Endothelial cell of umbilical vein (primary cell): Measurements from ENCODE around the gene GCA. TPM values are rescaled to one million over a fixed set of nuclear protein-coding genes. Genes with fewer than 3 reads are reported as not detected.

Experiments
- BruUV-seq: library from RNA; stranded (reverse); fragments of 400-500 nt; replicated peaks from 2 replicates; lab custom pipeline; 2021; lab: Mats Ljungman, UMichigan
- CTCF ChIA-PET: fragments of 300-600, 350-600 bp; sonication (Branson Sonifier 250); formaldehyde crosslinking; loops from one replicate; lab custom pipeline; 2021; ENCODE audit warnings: antibody characterized with exemption, inconsistent platforms; lab: Charles Lee
- POLR2A ChIA-PET: fragments of 300-600, 350-600 bp; sonication (Branson Sonifier 250); formaldehyde crosslinking; loops from one replicate; lab custom pipeline; 2021; ENCODE audit warnings: antibody characterized with exemption, inconsistent platforms; lab: Charles Lee
- DNase-seq: peaks from one replicate; pipeline ENCODE4 v3.0.0-alpha.2; 2011; ENCODE audit warnings: low read depth, low spot score
- FAIRE-seq: peaks from 2 replicates; lab custom pipeline; 2011; peaks lifted over from hg19 to GRCh38; lab: Jason Lieb, UNC
- H2AFZ ChIP-seq: 2 replicates; pipeline ENCODE4 v1.6.0; 2012; ENCODE audit warnings: low read depth, low read length, control low read depth, inconsistent platforms
- H3K27ac ChIP-seq: 2 replicates; pipeline ENCODE4 v1.5.1; 2011; ENCODE audit warnings: low read depth, mild to moderate bottlenecking, control low read depth, low read length, moderate library complexity; ENCODE audit not compliant: insufficient read depth
- H3K27me3 ChIP-seq, 2 experiments: 2 replicates each; pipeline versions ENCODE4 v1.6.0 to v1.6.1; 2011; ENCODE audit warnings: low read length in 2 of 2, mixed read lengths in 1 of 2; ENCODE audit not compliant: control insufficient read depth in 2 of 2, insufficient read depth in 2 of 2
- H3K36me3 ChIP-seq, 2 experiments: 2 replicates in 1 of 2; 3 replicates in 1 of 2; pipeline ENCODE4 v1.5.1; 2011; ENCODE audit warnings: low read length in 2 of 2, mild to moderate bottlenecking in 1 of 2, moderate library complexity in 1 of 2; ENCODE audit not compliant: control insufficient read depth in 2 of 2, insufficient read depth in 2 of 2; ENCODE audit errors: extremely low read depth in 1 of 2
- H3K4me1 ChIP-seq: 3 replicates; pipeline ENCODE4 v1.5.1; 2011; ENCODE audit warnings: mild to moderate bottlenecking, low read length; ENCODE audit not compliant: control insufficient read depth, insufficient read depth; ENCODE audit errors: extremely low read depth
- H3K4me2 ChIP-seq: 2 replicates; pipeline ENCODE4 v1.6.1; 2011; ENCODE audit warnings: low read length, control low read depth, mixed read lengths; ENCODE audit not compliant: insufficient read depth
- H3K4me3 ChIP-seq, 3 experiments: fragments of 200-600 bp in 1 of 3; sonication (generic), shearing (Covaris generic) in 1 of 3; replicated peaks in 1 of 3; 2 replicates each; pipeline ENCODE4 v1.5.1; 2011 to 2016; ENCODE audit warnings: control low read depth in 3 of 3, low read length in 3 of 3, mild to moderate bottlenecking in 2 of 3, inconsistent platforms in 1 of 3, low read depth in 1 of 3, moderate library complexity in 1 of 3; ENCODE audit not compliant: insufficient read depth in 1 of 3
- H3K79me2 ChIP-seq: 2 replicates; pipeline ENCODE4 v1.6.0; 2012; ENCODE audit warnings: low read length, inconsistent platforms; ENCODE audit not compliant: control insufficient read depth, insufficient read depth
- H3K9ac ChIP-seq: replicated peaks from 2 replicates; pipeline ENCODE3; 2011; ENCODE audit warnings: low read length, control low read depth; ENCODE audit not compliant: insufficient read depth; ENCODE audit errors: extremely low read depth
- H3K9me1 ChIP-seq: replicated peaks from 3 replicates; pipeline ENCODE4 v1.6.0; 2011; ENCODE audit warnings: mild to moderate bottlenecking, low read length; ENCODE audit not compliant: control insufficient read depth, insufficient read depth; ENCODE audit errors: extremely low read depth
- H3K9me3 ChIP-seq: replicated peaks from 2 replicates; pipeline ENCODE4 v1.5.1; 2012; ENCODE audit warnings: low read length, inconsistent platforms; ENCODE audit not compliant: control insufficient read depth, insufficient read depth
- H4K20me1 ChIP-seq: replicated peaks from 2 replicates; pipeline ENCODE3; 2011; ENCODE audit warnings: mild to moderate bottlenecking, low read length; ENCODE audit not compliant: control insufficient read depth, insufficient read depth; ENCODE audit errors: extremely low read depth
- CTCF ChIP-seq, 2 donors: IDR thresholded peaks; 1 replicate in 1 of 2; 2 replicates in 1 of 2; pipeline ENCODE4 v1.5.1; 2011; ENCODE audit warnings: low read length in 2 of 2, mild to moderate bottlenecking in 2 of 2, moderate library complexity in 2 of 2, control low read depth in 1 of 2, inconsistent platforms in 1 of 2, low read depth in 1 of 2; ENCODE audit not compliant: insufficient read depth in 1 of 2; ENCODE audit errors: extremely low read depth in 1 of 2
- EZH2 ChIP-seq: IDR thresholded peaks from 2 replicates; pipeline ENCODE4 v1.6.1; 2012; ENCODE audit warnings: borderline replicate concordance, low read depth, mild to moderate bottlenecking, moderate library complexity, low read length, inconsistent platforms; ENCODE audit not compliant: severe bottlenecking
- FOS ChIP-seq: IDR thresholded peaks from 2 replicates; pipeline ENCODE4 v1.6.1; 2011; ENCODE audit warnings: mild to moderate bottlenecking, low read length, moderate library complexity, borderline replicate concordance; ENCODE audit not compliant: insufficient read depth
- GATA2 ChIP-seq: IDR thresholded peaks from 2 replicates; pipeline ENCODE4 v1.7.0; 2011; ENCODE audit warnings: low read depth, mild to moderate bottlenecking, moderate library complexity, mixed read lengths, low read length; ENCODE audit not compliant: insufficient read length, insufficient read depth
- JUN ChIP-seq: IDR thresholded peaks from 2 replicates; pipeline ENCODE4 v1.6.1; 2011; ENCODE audit warnings: borderline replicate concordance, low read depth; ENCODE audit not compliant: insufficient read length, insufficient read depth
- MAX ChIP-seq: IDR thresholded peaks from 2 replicates; pipeline ENCODE4 v1.6.1; 2011; ENCODE audit not compliant: insufficient read depth, insufficient read length
- MYC ChIP-seq: IDR thresholded peaks from one replicate; pipeline ENCODE4 v1.6.1; 2011; ENCODE audit warnings: mild to moderate bottlenecking, low read depth, low read length
- POLR2A ChIP-seq: IDR thresholded peaks from 2 replicates; pipeline ENCODE4 v1.6.1; 2012; ENCODE audit warnings: low read depth, mild to moderate bottlenecking, control low read depth, low read length
- POLR2AphosphoS5 ChIP-seq: IDR thresholded peaks from 2 replicates; pipeline ENCODE4 v1.6.1; 2012; ENCODE audit warnings: low read depth, mild to moderate bottlenecking, control low read depth, low read length, moderate library complexity; ENCODE audit not compliant: insufficient read depth
- dilution Hi-C: fragments of 300-500 bp; cut with MboI; formaldehyde crosslinking; loops from one replicate; pipeline ENCODE4 v1.15.0; 2019; ENCODE audit warnings: low sequenced_read_pairs; ENCODE audit not compliant: extremely low pct_ligation_motif_present
- intact Hi-C: fragments of 100-400 bp; cut with micrococcal nuclease; formaldehyde crosslinking; loops from one replicate; pipeline ENCODE4 v1.10.0; 2022
- polyA plus RNA-seq, 4 experiments: library from polyadenylated mRNA; depleted of rRNA in 3 of 4; stranded (reverse) in 3 of 4; unstranded in 1 of 4; fragments of >200 nt; gene quantifications; 2 replicates each; pipeline versions ENCODE4 v1.2.1 to v1.2.3, GENCODE V29; 2011 to 2012; ENCODE audit warnings: missing spikeins in 1 of 4
- total RNA-seq: library from RNA; stranded (reverse); gene quantifications from 2 replicates; pipeline ENCODE4 v1.2.3, GENCODE V29; 2021

Gene GCA
- total and polyA plus RNA-seq, 2 donors (not counting 3 experiments of a cell fraction or from before 2014, with no cell fraction given): 10.7 to 11.2 TPM

GRCh38 chr2:162315938-162316337 lies 28.0 kb upstream of the GCA start:
- peaks cover 8% of the 10 kb centered on the region for H3K4me1 ChIP-seq
- no peaks in the 10 kb centered on the region for H3K9me3 ChIP-seq
- CTCF ChIA-PET: interaction anchor here (0.6 to 1.2 kb wide), 5 partner anchors 9 to 96 kb away, joined by 3 to 8 read pairs (median 3); no protein-coding TSS in a partner anchor
- H3K36me3 ChIP-seq: no peaks in the 10 kb centered on the region
- intact Hi-C loops (no loop called here), dilution Hi-C loops (no loop called here)
- H3K27me3 ChIP-seq: no peaks in the 10 kb centered on the region
- TF ChIP-seq POLR2AphosphoS5 (no peak), MYC (no peak), GATA2 (no peak), MAX (no peak), CTCF (IDR thresholded peaks at IDR 0.05; ENCODE audit: extremely low read depth in 1 of 2, insufficient read depth in 1 of 2, low read depth in 1 of 2, low read length in 2 of 2) (no peak), POLR2A (no peak), EZH2 (no peak), JUN (no peak), FOS (no peak)
- no peaks in the 10 kb centered on the region for H3K9me1 ChIP-seq
- H3K27ac ChIP-seq: no peak overlapping the region
- H2AFZ ChIP-seq: no peak overlapping the region
- H3K79me2 ChIP-seq: no peaks in the 10 kb centered on the region
- BruUV-seq: no TSS peak
- H4K20me1 ChIP-seq: no peaks in the 10 kb centered on the region
- POLR2A ChIA-PET: no interaction called here
- H3K4me3 ChIP-seq: no peak overlapping the region
- no peak overlapping the region for H3K9ac ChIP-seq
- DNase-seq (no peak), FAIRE-seq (no peak)
- no peak overlapping the region for H3K4me2 ChIP-seq
